GM21529 (cell line): Measurements from ENCODE around the gene CHMP1A.

Source experiments
- ATAC-seq: cut with Tn5 transposase; IDR thresholded peaks from one replicate; pipeline ENCODE4 v1.9.1; 2021; ENCODE audit not compliant: unreplicated experiment

CHMP1A gene

DNA sequence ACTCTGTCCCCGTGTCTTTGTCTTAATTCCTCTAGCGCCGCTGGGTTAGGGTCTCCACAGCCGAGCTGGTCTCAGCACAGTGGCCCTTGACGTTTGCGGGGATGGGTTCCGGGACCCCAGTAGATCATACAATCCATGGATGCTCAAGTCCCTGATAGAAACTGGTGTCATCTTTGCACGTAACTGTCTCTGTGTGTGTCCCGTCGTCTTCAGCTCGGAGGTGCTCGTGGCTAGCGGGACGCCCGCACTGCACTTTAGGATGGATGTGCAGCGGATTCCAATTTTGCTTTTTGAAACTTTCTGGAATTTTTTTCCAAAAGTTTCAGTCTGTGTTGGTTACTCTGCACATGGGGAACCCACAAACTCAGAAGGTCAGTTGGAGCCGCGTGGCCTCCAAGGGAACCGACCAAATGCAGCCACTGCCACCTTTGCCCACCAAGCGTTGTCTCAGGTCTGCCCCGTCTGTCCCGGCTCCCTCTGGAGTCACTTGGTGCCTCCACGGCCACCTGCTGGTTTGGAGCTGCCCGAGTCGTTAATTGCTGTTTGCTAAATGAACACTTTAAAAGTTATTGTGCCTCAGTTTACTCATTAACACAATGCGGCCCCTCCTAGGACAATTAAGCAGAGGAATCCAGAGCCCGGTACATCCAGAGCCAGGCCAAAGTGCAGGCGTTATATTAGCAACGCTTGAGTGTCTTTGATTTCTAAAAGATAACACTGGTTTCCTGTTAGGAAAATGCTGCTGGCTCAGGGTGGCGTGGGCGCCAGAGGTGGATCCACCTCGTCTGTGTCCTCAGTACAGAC lies 49.4 kb downstream of the CHMP1A start:
- ATAC-seq, result no peak

DNA sequence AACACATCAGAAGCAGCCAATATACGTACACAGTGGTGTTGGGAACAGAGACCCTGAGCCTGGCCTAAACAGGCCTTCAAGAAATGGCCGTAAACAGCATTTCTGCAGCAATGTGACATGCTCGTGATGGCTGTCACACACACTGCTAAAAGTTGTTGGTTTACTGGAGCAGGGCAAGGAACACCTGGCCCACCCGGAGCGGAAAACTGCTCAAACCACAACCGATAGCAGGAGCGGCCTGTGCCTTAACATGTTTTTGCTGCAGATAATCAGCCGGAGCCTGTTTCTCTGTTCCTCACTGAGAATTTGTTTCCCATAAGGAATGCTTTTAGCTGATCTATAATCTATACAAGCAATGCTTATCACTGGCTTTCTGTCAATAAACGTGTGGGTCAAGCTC lies 50.1 kb downstream of the CHMP1A start:
- ATAC-seq, result no peak

DNA sequence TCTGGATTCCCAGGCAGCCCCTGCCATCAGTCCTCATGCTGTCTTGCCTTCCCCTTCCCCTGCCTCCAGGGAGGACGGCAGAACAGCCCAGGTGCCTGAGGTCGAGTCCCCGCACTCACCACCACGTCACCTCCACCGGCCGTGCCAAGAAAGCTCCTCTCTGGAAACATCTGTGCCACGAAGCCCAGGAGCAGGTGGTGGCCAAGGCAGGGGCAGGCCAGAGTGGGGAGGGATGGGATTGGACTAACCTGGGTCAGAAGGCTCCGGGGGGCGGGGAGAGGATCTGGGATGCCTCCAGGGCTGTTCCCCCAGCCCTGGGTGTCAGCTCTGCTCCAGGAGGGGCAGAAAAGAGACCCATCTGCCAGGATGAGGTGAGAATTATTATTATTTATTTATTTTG lies 51.5 kb downstream of the CHMP1A start:
- ATAC-seq, result no peak

DNA sequence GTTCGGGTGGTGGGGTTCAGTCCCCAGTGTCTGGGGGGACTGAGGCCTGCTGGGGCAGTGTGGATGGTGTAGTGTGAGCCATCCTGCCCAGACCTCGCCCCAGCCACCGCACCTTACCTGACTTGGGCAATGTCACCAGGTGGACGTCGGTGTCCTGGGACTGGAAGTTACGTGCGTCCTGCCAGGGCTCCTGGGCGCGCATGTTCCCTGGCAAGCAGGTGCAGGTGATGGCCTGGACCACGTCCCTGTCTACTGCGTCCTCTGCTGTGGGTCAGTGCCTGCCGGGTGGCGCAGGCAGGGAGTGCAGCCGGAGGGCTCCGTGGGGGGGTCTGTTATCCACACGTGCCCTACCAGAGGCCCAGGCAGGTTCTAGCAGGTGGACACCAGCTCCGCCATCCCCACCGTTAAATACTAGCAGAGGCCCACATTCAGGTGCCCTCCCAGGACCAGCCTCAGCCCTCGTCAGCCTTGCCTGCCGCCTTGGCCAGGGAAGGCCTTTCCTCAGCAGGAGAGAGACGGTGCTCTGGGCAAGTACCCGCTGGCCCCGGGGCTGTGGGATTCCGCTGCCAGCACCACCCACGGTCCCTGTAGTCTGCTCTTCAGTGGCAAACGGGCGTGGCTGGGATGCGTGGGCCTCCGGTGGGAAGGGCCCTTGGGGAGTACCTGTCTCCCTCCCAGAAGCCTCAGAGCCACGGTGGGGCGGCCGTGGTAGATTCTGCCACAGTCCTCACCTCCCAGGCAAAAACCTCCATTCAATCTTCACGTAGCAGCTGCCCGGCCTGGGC lies 52.1 kb downstream of the CHMP1A start:
- ATAC-seq, result no peak

DNA sequence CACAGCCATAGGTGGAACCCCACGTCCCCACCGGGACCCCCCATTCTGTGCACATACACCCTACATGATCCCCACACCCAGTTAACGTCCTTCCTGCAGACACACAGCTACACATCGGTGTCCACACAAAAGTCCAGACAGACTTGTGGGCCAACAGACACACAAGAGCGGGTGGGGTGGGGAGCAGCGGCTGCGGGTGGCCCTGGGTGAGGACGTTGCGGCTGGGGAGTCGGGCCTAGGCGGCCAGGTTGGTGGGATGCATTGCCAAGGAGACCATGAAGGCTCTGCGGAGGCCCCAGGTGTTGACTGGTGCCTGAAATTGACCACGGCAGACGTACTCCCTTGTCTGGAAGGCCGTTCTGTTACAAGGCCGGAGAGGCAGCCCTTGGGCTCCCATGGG lies 52.7 kb downstream of the CHMP1A start:
- ATAC-seq, result no peak

DNA sequence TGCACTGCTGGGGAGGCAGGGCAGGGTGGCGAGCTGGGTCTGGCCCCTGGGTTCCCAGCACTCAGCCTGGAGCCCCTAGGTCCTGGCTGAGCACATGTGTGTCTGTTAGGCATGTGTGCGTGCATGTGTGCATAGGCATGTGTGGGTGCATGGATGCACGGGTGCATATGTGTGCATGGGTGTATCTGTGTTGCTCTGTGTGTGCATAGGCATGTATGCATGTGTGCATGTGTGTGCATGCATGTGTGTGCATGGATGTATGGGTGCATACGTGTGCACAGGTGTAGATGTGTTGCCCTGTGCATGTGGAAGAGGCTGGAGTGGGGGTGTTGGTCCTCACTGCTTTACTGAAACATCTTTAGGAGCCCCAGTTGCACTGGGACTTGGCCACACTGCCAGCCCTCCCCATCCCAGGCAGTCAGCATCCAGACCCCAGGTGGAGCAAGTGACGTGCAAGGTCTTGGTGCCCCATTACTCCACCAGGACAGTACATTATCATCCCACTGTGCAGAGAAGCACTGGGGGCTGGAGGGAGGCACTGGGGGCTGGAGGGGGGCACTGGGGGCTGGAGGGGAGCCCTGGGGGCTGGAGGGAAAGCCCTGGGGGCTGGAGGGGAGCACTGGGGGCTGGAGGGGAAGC lies 54.4 kb downstream of the CHMP1A start:
- no peak for ATAC-seq

DNA sequence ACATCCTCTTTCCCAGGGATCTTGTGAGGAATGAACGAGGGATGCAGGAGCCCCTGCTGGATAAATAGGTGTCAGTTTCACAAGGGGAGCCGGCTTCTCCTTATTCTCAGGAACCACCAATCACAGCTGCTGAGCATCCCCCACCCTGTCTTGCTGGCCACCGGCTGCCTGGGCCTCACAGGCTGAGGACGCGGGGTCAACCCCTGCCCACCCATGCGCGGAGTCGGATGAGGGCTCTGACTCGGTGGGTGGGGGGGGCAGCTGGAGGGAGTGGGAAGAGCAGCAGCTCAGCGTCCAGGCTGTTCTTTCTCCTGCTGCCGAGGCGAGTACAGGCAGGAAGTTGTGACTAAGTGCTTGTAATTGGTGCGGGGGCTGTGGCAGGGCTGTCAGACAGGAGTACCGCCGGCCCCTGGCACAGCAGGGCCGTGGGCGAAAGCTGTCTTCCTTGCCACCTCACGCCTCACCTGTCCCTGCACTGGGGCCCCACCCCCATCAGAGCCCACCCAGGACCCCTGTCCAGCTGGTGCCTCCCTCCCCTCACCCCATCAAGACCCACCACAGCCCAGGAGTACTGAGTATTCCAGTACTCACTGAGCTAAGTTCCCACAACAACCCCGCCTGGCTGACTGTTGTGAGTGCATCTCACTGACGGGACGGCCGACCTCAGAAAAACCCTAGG lies 55.1 kb downstream of the CHMP1A start:
- ATAC-seq, result no peak

DNA sequence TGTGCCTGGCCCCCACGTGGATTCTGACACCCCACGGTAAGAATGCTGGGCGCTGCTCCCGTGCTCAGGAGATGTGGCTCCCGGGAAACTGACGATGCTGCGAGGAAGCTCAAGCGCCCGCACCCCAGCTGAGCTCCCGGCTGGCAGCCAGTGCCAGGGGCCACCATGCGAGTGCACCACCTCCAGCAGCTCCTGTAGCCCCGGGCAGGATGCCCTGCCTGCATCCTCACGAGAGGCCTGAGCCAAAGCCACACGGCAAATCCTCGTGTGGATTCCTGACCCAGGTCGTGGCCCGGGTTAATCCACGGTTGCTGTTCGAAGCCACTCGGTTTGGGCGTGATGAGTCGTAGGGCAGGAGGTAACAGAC lies 55.6 kb downstream of the CHMP1A start:
- ATAC-seq, result no peak

DNA sequence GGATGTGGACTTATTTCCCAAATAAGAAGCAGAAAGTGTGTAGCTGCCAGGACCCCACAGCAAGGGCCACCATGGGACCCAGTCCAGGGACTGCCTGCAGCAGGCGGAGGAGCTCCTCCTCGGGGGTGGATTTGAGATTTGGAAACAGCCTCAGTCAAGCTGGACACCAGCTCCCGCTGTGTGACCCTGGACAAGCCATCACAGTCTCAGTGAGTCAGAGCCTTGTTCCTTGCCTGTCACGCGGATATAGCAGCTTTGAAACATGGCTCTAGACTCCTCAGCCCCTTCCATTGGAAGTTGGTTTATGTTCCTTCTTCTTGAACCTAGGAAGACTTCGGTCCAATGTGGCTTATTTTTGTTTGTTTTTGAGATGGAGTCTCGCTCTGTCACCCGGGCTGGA lies 56.6 kb downstream of the CHMP1A start:
- no peak for ATAC-seq

DNA sequence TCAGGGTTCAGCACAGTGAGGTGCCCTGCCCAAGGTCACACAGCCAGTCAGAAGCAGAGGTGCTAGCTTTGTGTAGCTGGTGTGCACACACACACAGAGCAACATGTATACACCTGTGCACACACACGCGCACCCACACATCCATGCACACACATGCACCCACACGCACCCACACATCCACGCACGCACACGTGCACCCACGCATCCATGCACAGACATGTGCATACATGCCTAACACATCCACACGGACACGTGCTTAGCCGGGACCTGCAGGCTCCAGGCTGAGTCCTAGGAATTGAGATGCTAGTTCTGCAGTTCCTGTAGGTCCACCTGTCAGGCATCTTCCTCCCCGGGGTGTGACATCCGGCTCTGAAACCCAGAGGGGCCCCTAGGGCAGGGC lies 57.1 kb downstream of the CHMP1A start:
- ATAC-seq, result no peak

DNA sequence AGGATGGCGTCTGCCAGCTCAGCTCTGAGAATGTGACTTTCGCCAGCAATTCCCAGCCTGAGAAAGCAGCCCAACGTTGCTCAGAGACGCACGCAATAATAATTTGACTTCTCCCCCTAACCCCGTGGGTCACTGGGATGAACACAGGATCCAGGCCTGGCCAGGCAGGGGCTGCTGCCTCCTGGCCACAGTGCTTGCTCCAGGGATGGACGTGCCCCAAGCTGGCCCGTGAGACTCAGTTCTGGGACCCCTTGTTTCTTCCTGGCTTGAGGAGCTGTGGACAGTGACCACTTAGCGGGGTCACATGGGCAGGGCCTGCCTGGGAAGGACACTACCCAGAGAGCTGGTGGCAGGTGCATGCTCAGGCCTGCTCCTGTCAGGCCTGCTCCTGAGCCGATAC lies 57.6 kb downstream of the CHMP1A start:
- ATAC-seq, result no peak

DNA sequence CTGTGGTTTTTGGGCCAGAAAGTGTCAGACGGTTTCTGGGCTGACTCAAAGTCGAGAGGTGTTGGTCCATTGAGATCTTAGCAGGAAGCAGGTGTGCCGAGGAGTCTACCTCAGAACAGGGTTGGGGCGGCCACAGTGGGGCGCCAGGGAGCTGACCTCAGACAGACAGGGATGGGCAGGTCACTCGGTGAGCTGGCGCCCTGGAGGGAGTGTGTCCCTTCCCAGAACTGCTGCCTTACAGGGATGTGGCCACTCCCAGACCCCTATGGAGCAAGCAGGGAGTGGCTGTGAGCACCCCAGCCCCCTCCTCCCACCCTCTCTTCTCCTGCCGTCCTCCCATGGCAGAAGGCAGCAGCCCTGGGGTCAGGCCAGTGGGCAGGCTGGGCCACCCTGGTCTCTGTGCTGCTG lies 58.1 kb downstream of the CHMP1A start:
- no peak for ATAC-seq

DNA sequence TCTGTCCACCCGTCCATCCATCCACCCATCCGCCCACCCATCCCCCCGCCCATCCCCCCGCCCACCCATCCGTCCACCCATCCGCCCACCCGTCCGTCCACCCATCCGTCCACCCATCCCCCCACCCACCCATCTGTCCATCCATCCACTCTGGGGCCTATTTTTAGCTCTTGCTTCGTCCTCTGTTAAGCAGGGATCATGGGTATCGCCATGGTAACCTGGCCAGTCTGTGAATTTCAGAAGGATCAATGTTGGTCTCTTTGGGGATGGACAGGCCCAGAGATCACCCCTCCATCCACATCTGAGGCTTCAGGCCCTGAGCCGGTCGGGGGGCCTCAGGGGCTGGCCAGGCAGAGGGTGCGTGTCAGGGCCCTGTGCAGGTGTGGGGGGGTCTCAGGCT lies 59.3 kb downstream of the CHMP1A start:
- no peak for ATAC-seq

DNA sequence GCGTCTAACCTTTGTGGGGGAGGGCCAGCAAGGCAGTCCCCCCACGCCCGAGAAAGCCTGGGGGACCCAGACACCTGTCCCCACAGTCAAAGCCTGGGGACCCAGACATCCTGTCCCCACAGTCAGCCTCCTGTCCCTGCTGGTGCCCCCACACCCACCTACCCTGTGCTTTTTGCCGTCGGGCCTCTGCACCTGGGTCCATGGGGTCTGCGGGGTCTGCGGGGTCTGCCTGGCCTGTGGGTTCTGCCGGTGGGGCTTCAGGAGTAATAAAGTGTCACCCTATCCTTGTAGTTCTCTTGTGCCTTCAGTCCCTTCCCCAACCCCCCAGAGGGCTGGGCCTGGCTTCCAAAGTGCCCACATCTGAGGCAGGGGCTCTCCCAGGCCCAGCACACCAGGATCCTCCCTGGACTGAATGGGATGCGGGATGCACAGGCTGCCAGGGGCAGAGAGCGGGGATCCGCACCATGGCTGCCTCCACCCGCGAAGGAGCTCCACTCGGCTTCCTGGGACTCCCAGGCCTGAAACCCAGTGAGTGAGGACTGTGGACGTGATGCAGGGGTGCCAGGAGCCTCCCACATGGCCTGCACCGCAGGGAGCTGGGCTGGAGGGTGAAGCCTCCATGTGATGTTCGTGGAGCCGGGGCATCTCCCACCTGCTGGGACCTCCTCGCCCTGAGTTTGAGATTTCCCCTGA lies 60.4 kb downstream of the CHMP1A start:
- ATAC-seq, result no peak

DNA sequence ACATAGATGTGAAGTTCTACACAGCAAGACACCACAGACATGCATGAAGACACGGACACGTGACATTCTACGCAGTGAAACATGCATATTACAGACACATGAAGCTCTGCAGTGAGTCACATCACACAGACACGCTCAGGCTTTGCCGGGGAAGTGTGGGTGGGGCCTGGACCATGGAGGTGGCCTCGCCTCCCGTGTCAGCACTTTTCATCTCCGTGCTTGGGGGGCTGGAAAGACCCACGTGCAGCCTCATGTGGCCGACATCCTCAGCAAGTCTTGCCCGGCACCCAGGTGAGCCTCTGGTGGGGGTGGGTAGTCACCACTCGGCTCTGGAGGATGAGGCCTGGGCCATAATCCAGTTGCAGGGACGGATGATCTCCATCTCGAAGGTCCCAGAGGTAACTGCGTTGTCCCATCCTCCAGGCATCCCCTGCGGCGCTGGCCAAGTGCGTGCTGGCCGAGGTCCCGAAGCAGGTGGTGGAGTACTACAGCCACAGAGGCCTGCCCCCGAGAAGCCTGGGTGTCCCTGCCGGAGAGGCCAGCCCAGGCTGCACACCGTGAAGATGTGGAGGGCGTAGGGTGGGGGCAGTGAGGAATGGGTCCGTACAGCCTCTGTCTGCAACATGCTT lies 61.3 kb downstream of the CHMP1A start:
- no peak for ATAC-seq

DNA sequence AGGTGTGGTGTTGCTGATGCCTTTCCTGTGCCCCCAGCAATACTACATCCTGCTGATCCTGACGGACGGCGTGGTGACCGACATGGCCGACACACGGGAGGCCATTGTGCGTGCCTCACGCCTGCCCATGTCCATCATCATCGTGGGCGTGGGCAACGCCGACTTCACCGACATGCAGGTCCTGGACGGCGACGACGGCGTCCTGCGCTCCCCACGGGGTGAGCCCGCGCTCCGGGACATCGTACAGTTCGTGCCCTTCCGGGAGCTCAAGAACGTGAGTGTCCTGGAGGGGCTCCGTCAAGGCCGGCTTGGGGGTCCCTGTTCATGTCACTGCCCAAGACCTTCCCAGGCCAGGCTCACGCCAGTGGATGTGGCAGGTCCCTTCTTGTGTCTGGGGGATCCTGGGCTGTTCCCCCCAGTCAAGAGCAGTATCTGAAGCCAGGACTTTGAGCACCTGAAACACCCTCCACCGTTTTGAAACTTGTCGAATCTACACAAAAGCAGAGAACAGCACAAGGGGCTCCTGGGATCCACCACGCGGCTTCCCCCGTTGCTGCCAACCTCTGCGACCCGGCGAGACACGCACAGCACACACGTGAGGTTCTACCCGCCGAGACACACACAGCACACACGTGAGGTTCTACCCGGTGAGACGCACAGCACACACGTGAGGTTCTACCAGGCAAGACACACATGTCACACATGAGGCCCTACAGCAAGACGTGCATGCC lies 62.0 kb downstream of the CHMP1A start:
- no peak for ATAC-seq
